Pancreas (tissue), 10 donors: ENCODE data around the gene FKBP1B. TPM values are rescaled to one million over a fixed set of nuclear protein-coding genes. Genes with fewer than 3 reads are reported as not detected.

Experiments used
- ATAC-seq, 4 donors: fragments of 200-7000 bp; cut with Tn5 transposase; one replicate each; pipeline versions ENCODE4 v1.8.0 to v1.9.1; 2020; ENCODE audit warnings: mild to moderate bottlenecking in 4 of 4, moderate library complexity in 4 of 4
- DNase-seq, 6 donors: peaks; one replicate each; pipeline ENCODE4 v3.0.0-alpha.2; 2020
- FAIRE-seq: peaks from 2 replicates; lab custom pipeline; 2012; peaks lifted over from hg19 to GRCh38; lab: Jason Lieb, UNC
- H3K27ac ChIP-seq, 4 donors: fragments of 200-600 bp; sonication (generic); 1 replicate in 3 of 4; 2 replicates in 1 of 4; pipeline versions ENCODE4 v1.5.0 to v1.8.0; 2020
- H3K27me3 ChIP-seq, 4 donors: fragments of 200-600 bp; one replicate each; pipeline ENCODE4 v1.8.0; 2021
- H3K36me3 ChIP-seq, 3 donors: fragments of 200-600 bp; sonication (generic) in 1 of 3; one replicate each; pipeline versions ENCODE4 v1.5.0 to v1.8.0; 2020 to 2021
- H3K4me1 ChIP-seq, 3 donors: fragments of 200-600 bp; one replicate each; pipeline ENCODE4 v1.8.0; 2021
- H3K4me3 ChIP-seq, 4 donors: fragments of 200-600 bp; sonication (generic) in 2 of 4; one replicate each; pipeline versions ENCODE4 v1.5.0 to v1.8.0; 2020 to 2021
- H3K9me3 ChIP-seq, 4 donors: fragments of 200-600 bp; one replicate each; pipeline ENCODE4 v1.8.0; 2021
- CTCF ChIP-seq, 4 donors: fragments of 200-600 bp; sonication (generic) in 3 of 4; IDR thresholded peaks; one replicate each; pipeline versions ENCODE4 v1.5.0 to v1.8.0; 2021; ENCODE audit warnings: antibody characterized with exemption in 4 of 4
- WGBS, 2 donors: extraction: QIAGEN DNeasy Blood & Tissue Kit; methylation state at CpG; one replicate each; pipeline ENCODE4 v1.1.7; 2013; 5-methylcytosine and 5-hydroxymethylcytosine counted together
- intact Hi-C, 3 donors: fragments of 100-400 bp; cut with DNase I; formaldehyde crosslinking; loops; one replicate each; pipeline versions ENCODE4 v1.11.1 to v1.14.2; 2022
- polyA plus RNA-seq, 2 donors: library from polyadenylated mRNA; stranded (reverse); fragments of 200-250 nt; gene quantifications; one replicate each; pipeline ENCODE4 v1.2.3, GENCODE V29; 2013
- total RNA-seq, 6 donors: library from RNA; stranded (reverse); fragmentation: NEBNext Ultra II Directional in 4 of 6; extraction: Animal tissue kit (Norgen Biotek cat#: 25700) in 4 of 6; gene quantifications; one replicate each; pipeline versions ENCODE4 v1.2.1 to v1.2.4, GENCODE V29; 2021 to 2023
- donor health status: healthy with polysubstance abuse.
- donor health status: DM: no; HTN: no; CAD: no; lungs with moderate emphysema.
- donor health status: DM: no; HTN: no; CAD: no.
- donor health status: control.
- donor health status: control.
- donor health status: Bipolar disorder and iron deficiency.
- donor health status: DM: yes; HTN: yes; CAD: no.
- donor health status: DM: no; HTN: no; CAD: no.
- donor health status: DM: no; HTN: no; CAD: no.
- donor health status: DM: yes; HTN: yes; CAD: no.

The FKBP1B gene
- total RNA-seq, result 1 to 10 TPM; 2.6 to 8.1 (median 4.4) TPM
- polyA plus RNA-seq, result 10 to 100 TPM in 1 of 2 donors, 1 to 10 TPM in 1; 9.9 to 25.6 TPM

- WGBS, 2 donors, result 0 to 1% methylated on average over 43 to 52 of the region's 52 CpGs
- H3K4me1 ChIP-seq, result peaks cover 0 to 17% (median 0%) of the 10 kb centered on the region in 3 donors
- no peak for FAIRE-seq
Observed at GRCh38 chr2:24049485-24050021, at the start of gene FKBP1B. Gene FKBP1B (plus strand): TSS chr2:24049741. CDS start chr2:24049850, 109 bp downstream.

GRCh38 chr2:24007693-24008092 lies 41.8 kb upstream of the FKBP1B start:
- intact Hi-C loops, result no loop called here
- no peak for DNase-seq
- Histone ChIP-seq H3K36me3 (no peaks in the 10 kb centered on the region), H3K4me1 (peaks cover 0 to 7% (median 0%) of the 10 kb centered on the region in 3 donors), H3K4me3 (no peak overlapping the region), H3K9me3 (no peaks in the 10 kb centered on the region), H3K27me3 (peaks cover 0 to 13% (median 0%) of the 10 kb centered on the region in 4 donors), H3K27ac (no peak overlapping the region)
- no peak for FAIRE-seq
- ATAC-seq, result no peak
- no peak for TF ChIP-seq CTCF (IDR thresholded peaks at IDR 0.05)

More at GRCh38 chr2:24049485-24050021, at the start of gene FKBP1B:
- Histone ChIP-seq H3K27me3 (no peaks in the 10 kb centered on the region), H3K9me3 (no peaks in the 10 kb centered on the region), H3K27ac (peak within 1 kb of the TSS in 2 of 4 donors; percentile 30 to 50), H3K36me3 (no peaks in the 10 kb centered on the region), H3K4me3 (peak within 1 kb of the TSS; percentile 59 to 87 (median 70))
- TF ChIP-seq CTCF (IDR thresholded peaks at IDR 0.05), result no peak
- ATAC-seq (peak; percentile 26 to 69 (median 58)), DNase-seq (peak; percentile 45 to 82 (median 57))
- intact Hi-C loops, result no loop called here

- ATAC-seq, result no peak
- Histone ChIP-seq H3K4me3 (no peak overlapping the region), H3K9me3 (no peaks in the 10 kb centered on the region), H3K4me1 (peaks cover 0 to 7% (median 0%) of the 10 kb centered on the region in 3 donors), H3K36me3 (no peaks in the 10 kb centered on the region), H3K27ac (no peak overlapping the region), H3K27me3 (peaks cover 0 to 13% (median 0%) of the 10 kb centered on the region in 4 donors)
- no peak for TF ChIP-seq CTCF (IDR thresholded peaks at IDR 0.05)
- intact Hi-C loops, result no loop called here
- no peak for FAIRE-seq
- 58 to 73% methylated on average over 13 of the region's 13 CpGs for WGBS, 2 donors
- no peak for DNase-seq
Observed at GRCh38 chr2:24008672-24009366, 40.7 kb upstream of the FKBP1B start.

GRCh38 chr2:24009367-24009679 lies 40.2 kb upstream of the FKBP1B start:
- DNase-seq (no peak), FAIRE-seq (no peak), ATAC-seq (no peak)
- TF ChIP-seq CTCF (IDR thresholded peaks at IDR 0.05), result no peak
- 44 to 47% methylated on average over 9 of the region's 9 CpGs for WGBS, 2 donors
- peaks cover 0 to 7% (median 0%) of the 10 kb centered on the region in 3 donors for H3K4me1 ChIP-seq
- H3K36me3 ChIP-seq, result no peaks in the 10 kb centered on the region
- H3K27ac ChIP-seq, result no peak overlapping the region
- intact Hi-C loops, result no loop called here
- H3K9me3 ChIP-seq, result no peaks in the 10 kb centered on the region
- H3K4me3 ChIP-seq, result peak overlapping the region in 1 of 4 donors; percentile 48
- peaks cover 0 to 13% (median 0%) of the 10 kb centered on the region in 4 donors for H3K27me3 ChIP-seq
